ENCODE data around the gene SELPLG.

Gene SELPLG

GRCh38 chr12:108633534-108634248, at the start of gene SELPLG:
Gene SELPLG (minus strand): TSS chr12:108633894. CDS start chr12:108624307, 9,587 bp downstream.
- H3K4me3 ChIP-seq (ENCODE audit: low read depth, low read length), result no peak within 1 kb of the TSS
- TF ChIP-seq CTCF (IDR thresholded peaks at IDR 0.05; ENCODE audit: control insufficient read depth, extremely low read depth, insufficient read depth), result no peak
- DNase-seq (ENCODE audit: low read depth), result no peak

- TF ChIP-seq CTCF (IDR thresholded peaks at IDR 0.05; ENCODE audit: control insufficient read depth, extremely low read depth, insufficient read depth), result no peak
- no peak for DNase-seq (ENCODE audit: low read depth)
- no peak overlapping the region for H3K4me3 ChIP-seq (ENCODE audit: low read depth, low read length)
Measured at GRCh38 chr12:108681317-108681716, 47.6 kb upstream of the SELPLG start.

GRCh38 chr12:108679106-108679681, 45.5 kb upstream of the SELPLG start:
- TF ChIP-seq CTCF (IDR thresholded peaks at IDR 0.05; ENCODE audit: control insufficient read depth, extremely low read depth, insufficient read depth), result no peak
- no peak for DNase-seq (ENCODE audit: low read depth)
- no peak overlapping the region for H3K4me3 ChIP-seq (ENCODE audit: low read depth, low read length)

GRCh38 chr12:108678104-108678730, 44.5 kb upstream of the SELPLG start:
- H3K4me3 ChIP-seq (ENCODE audit: low read depth, low read length), result no peak overlapping the region
- no peak for DNase-seq (ENCODE audit: low read depth)
- no peak for TF ChIP-seq CTCF (IDR thresholded peaks at IDR 0.05; ENCODE audit: control insufficient read depth, extremely low read depth, insufficient read depth)

- no peak for TF ChIP-seq CTCF (IDR thresholded peaks at IDR 0.05; ENCODE audit: control insufficient read depth, extremely low read depth, insufficient read depth)
- DNase-seq (ENCODE audit: low read depth), result no peak
- no peak overlapping the region for H3K4me3 ChIP-seq (ENCODE audit: low read depth, low read length)
Measured at GRCh38 chr12:108677381-108677780, 43.7 kb upstream of the SELPLG start.

GRCh38 chr12:108676707-108677106, 43.0 kb upstream of the SELPLG start:
- no peak overlapping the region for H3K4me3 ChIP-seq (ENCODE audit: low read depth, low read length)
- DNase-seq (ENCODE audit: low read depth), result no peak
- TF ChIP-seq CTCF (IDR thresholded peaks at IDR 0.05; ENCODE audit: control insufficient read depth, extremely low read depth, insufficient read depth), result no peak
